ENCODE measurements around the gene FKBP10.
"Not testable (repeated sequence)": the region's sequence is repeated elsewhere in the genome, so short reads cannot be mapped to it uniquely, and the experiment has no call there.

FKBP10 gene

DNA sequence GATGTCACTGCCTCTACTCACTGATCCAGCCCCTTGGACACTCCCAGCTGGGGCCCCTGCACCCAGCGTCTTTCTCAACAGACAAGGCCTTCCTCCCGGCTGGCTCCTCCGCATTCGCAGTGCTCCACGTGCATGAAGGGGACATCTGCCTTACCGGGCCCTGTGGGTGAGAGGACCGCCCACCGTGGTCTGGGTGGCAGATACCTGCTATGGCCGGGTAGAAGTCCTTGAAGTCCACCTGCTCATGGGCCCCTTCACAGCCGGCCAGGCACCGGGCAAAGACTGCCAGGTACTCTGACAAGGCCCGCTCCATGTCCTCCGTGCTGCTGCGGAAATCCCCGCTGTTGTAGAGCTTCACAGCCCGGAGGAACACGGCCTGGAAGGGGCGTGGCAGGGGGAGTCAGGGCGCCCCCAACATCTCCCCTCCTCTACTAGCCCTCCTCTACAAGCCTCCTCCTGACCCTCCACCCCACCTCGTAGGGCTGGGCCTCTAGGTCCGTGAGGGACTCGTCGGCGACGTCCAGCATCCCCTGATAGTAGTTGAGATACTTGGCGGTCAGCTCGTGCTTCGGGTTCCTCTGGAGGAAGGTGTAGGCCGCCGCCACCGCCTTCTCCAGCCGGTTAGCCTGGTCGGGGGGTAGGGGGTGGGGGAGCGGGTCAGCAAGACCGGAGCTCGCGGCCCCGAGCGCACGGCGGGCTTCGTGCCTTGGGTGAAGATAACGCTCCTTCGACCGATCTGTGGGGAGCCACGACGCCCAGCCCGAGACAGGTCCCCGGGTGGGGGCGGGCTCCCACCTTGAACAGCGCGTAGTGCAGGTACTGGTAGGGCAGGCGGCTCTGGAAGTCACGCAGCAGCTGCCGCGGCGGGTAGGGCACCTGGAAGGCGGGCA lies 1.9 kb upstream of the FKBP10 start:
- DNase-seq (ENCODE audit: low read depth), result no peak

DNA sequence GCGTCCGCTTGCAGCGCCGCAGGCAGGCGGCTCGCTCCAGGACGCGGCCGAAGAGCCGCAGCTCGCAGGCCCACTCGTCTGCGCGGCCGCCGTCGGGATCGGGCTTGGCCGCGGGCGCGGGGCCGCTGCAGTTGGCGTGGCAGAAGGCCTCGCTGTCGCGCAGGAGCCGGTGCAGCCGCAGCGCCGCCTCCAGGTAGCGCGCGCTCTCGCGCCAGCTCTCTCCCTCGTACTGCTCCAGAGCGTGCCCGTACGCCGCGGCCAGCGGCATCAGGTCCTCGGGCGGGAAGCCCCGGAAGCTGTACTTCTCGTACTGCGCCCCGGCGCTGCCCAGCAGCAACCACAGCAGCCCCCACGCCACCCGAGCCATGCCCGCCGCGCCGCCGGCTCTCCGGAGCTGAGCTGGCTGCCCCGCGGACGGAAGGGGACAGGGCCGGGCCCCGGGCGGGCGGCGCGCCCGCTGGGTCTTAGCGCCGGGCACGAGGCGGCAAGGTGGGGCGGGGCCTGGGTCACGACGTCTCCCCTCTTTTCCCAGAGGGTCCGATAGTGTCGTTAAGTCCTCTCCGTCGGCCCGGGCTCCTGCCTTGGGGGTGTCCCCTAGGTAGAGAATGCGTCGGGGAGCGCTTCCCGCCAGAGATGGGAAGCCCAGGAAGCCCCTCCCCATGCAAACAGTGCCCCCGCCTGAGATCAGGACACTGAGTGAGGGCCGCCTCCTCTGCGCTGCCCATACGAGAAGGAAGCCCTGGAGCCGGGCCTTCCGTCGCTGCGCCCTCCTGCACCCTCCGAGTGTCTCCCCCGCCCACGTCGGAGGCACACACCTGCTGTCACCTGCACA lies 1.0 kb upstream of the FKBP10 start, which contains the start of gene P3H4:
TSS of gene P3H4 (minus strand) at position 401 of the 832 bp plus-strand sequence. CDS start at position 367, 34 bp downstream.
- DNase-seq (ENCODE audit: low read depth), result peak; percentile 10

DNA sequence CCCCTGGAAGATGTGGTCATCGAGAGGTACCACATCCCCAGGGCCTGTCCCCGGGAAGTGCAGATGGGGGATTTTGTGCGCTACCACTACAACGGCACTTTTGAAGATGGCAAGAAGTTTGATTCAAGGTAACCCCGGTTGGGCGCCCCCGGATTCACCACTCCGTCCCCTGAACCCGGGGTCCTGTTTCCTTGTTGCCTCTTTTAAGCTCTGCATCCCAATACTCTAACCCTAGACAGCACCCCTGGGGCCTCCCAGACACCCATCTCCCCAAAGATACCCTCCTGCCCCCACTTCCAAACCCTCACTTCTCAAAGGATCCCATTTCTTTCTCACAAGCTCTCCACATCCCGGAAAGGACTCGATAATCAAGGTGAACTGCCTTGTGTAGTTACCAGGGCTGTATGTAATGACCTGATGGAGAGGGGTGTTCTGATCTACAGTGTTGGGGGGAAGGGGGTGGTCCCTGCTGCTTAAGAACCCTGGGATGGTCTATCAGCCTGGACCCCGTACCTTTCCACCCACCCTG lies 412 bp downstream of the FKBP10 start:
- DNase-seq (ENCODE audit: low read depth), result no peak

DNA sequence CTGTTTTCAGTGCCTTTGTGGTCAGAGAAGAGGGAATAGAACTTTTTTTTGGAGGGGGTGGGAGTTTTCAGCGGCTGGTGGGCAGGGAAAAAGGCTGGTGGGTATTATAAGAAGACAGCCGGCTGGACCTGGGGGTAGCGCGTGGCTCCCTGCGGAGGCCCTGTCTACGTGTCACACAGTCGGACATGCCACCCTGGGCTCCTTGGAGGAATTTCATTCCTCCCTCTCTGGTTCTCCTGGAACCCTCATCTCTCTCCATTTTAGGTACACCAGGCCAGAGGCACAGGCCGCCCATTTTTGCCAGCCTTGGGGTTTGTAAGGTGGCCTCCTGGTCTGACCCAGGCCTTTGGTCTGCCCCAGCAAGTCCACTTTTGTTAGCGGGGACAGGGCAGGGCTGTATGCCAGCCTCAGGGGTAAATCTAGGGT lies 908 bp downstream of the FKBP10 start:
- DNase-seq (ENCODE audit: low read depth), result no peak

DNA sequence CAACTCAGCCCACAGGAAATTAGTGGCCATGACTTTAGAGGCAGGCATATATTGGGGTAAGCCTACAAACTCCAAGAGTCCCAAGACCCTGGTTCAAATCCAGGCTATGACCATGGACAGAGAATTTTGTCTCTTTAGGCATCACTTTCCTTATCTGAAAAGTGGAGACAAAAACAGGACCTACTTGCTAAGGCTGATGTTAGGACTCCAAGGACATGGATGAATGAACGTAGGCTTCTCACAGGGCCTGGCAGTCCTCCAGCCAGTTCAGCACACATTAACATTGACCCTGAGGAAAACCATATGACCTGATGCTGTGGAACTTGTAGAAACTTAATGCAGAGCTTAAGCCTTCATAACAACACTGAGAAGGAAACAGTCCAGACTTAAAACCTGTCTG lies 1.4 kb downstream of the FKBP10 start:
- DNase-seq (ENCODE audit: low read depth), result no peak

DNA sequence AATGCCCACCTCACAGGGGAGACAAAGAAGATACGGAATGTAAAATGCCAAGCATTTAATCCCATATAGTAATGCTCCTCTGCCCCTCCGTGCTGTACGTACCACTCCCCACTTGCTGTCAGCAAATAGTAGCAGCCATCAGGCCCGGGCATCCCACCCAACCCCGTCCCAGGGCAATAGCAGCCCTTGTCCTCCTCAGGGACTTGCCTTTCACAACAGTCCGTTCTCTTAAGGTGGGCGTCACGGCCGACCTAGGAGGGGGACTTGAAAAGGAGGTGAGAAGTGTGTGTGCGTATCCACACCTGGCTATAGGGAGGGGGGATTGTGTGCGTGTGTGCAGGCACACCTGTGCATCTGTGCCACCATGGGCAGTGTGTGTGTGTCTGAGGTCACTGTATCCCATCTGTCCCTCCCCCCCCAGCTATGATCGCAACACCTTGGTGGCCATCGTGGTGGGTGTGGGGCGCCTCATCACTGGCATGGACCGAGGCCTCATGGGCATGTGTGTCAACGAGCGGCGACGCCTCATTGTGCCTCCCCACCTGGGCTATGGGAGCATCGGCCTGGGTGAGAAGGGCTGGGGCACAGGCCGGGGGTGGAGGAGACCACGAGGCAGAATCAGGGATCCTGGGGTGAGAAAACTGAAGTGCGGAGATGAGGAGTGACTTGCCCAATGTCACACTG lies 4.0 kb downstream of the FKBP10 start:
- no peak for DNase-seq (ENCODE audit: low read depth)

DNA sequence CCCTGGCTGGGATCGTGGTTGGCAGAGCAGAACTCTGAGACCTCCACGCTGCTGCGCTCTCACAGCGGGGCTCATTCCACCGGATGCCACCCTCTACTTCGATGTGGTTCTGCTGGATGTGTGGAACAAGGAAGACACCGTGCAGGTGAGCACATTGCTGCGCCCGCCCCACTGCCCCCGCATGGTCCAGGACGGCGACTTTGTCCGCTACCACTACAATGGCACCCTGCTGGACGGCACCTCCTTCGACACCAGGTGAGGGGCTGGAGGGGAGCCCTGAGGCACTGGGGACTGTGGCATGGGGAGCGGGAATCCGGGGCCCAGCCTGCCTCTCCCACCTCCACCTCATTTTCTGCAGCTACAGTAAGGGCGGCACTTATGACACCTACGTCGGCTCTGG lies 5.2 kb downstream of the FKBP10 start:
- no peak for DNase-seq (ENCODE audit: low read depth)

DNA sequence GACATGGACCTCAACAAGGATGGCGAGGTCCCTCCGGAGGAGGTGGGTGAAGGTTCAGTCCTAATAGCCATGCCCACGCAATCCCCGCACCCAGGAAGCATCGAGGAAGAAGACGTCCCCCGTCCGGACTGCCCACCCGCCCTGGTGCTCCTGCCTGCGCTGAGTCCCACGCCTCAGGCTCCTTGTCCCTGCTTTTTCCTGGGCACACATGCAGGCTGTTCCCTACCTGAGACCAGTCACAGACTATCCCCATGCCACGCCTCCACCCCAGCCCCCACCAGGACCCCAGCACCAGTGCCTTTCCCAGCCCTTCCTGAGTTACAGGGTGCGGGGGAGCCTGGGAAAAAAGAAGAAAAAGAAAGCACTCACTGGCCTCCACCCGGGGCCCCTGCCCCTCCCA lies 9.0 kb downstream of the FKBP10 start:
- no peak for DNase-seq (ENCODE audit: low read depth)

DNA sequence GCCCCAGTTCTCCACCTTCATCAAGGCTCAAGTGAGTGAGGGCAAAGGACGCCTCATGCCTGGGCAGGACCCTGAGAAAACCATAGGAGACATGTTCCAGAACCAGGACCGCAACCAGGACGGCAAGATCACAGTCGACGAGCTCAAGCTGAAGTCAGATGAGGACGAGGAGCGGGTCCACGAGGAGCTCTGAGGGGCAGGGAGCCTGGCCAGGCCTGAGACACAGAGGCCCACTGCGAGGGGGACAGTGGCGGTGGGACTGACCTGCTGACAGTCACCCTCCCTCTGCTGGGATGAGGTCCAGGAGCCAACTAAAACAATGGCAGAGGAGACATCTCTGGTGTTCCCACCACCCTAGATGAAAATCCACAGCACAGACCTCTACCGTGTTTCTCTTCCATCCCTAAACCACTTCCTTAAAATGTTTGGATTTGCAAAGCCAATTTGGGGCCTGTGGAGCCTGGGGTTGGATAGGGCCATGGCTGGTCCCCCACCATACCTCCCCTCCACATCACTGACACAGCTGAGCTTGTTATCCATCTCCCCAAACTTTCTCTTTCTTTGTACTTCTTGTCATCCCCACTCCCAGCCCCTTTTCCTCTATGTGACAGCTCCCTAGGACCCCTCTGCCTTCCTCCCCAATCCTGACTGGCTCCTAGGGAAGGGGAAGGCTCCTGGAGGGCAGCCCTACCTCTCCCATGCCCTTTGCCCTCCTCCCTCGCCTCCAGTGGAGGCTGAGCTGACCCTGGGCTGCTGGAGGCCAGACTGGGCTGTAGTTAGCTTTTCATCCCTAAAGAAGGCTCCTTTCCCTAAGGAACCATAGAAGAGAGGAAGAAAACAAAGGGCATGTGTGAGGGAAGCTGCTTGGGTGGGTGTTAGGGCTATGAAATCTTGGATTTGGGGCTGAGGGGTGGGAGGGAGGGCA lies 9.7 kb downstream of the FKBP10 start:
- DNase-seq (ENCODE audit: low read depth), result no peak

DNA sequence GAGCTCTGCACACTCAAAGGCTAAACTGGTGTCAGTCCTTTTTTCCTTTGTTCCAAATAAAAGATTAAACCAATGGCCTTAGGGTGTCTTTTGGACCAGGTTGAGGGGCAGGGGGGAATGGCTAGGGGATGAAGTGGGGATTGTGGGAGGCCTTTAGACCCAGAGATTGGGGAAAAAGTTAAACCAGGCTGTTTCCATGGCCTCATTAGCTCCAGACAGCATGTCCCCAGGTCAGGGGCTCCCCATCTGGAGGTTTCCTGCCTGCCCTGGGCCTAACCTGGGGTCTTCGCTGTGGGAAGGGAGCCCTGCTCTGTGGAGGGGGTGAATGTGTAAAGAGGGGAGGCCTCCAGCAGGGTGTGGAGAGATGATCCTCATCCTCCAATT lies 10.3 kb downstream of the FKBP10 start:
- DNase-seq (ENCODE audit: low read depth), result no peak

DNA sequence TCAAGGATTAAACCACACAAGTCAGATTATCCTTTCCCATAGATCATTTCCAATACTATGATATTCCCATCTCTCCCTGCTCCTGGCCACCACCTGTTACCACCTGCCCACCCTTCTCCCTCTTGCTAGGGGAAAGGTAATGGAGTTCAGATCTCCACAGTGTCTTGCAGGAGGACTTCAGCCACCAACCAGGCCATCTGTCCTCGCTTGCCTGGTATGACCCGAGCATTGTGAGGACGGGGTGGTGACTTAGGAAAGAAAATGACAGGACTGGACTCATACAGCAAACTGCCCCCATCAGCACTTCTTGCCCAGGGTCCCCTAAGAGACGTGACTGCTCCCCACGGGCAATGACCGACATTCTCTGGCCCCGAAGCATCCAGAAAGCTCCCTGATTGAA lies 10.8 kb downstream of the FKBP10 start:
- DNase-seq (ENCODE audit: low read depth), result no peak

DNA sequence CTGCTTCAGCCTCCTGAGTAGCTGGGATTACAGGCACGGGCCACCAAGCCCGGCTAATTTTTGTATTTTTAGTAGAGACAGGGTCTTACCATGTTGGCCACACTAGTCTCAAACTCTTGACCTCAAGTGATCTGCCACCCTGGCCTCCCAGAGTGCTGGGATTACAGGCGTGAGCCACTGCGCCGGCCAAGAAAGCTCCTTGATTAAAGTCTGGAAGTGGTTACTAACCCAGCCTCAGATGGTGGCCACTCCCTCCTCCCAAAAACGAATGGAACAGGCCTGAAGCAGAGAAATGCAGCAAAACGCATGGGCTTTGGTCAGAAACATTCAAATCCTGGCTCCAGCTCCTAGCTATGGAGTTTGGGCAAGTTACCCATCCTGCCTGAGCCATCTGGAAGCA lies 11.3 kb downstream of the FKBP10 start:
- DNase-seq (ENCODE audit: low read depth), result no peak

DNA sequence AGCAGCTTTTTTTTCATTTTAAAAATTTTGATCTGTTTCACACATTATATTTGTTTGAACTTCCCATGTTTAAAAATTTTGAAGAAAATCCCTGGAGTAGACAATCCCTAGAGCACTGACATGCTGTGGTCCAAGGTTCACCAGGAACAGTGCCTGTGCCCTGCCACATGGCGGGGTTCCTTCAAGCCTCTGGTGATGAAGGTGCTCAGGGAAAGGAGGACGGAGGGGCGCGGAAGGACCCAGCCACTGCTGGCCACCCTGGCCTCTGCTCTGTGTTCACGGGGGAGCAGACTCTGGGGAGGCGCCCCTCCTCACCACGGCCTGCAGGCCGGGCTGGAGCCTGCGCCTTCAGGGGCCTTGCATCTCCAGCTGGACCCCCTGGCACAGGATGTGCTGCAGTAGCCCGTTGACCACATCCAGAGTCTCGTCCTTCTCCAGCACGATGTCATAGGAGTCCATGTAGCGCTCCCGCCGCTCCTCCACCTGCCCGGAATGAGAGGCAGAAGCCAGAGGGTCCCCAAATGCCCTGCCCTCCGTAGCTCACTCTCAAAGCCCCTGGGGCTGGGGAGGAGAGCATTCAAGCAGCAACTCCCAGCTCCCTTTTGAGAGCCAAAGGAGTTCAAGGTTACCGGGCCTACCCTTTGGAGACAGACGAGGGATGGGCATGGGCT lies 12.5 kb downstream of the FKBP10 start:
- no peak for DNase-seq (ENCODE audit: low read depth)

DNA sequence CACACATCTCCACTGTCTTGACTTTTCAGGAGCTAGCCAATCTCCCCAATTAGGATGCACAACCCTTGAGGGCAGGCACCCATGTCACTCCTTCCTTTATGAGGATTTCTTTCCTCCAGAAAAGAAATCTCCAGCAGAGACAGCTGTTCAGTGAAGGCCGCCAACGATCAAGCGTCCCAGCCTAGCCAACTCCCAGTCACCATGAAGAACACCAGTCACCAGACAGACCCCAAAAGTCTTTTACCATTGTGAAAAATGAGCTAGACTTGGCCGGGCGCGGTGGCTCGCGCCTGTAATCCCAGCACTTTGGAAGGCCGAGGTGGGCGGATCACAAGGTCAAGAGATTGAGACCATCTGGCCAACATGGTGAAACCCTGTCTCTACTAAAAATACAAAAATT lies 17.2 kb downstream of the FKBP10 start:
- DNase-seq (ENCODE audit: low read depth), result not testable (repeated sequence)

DNA sequence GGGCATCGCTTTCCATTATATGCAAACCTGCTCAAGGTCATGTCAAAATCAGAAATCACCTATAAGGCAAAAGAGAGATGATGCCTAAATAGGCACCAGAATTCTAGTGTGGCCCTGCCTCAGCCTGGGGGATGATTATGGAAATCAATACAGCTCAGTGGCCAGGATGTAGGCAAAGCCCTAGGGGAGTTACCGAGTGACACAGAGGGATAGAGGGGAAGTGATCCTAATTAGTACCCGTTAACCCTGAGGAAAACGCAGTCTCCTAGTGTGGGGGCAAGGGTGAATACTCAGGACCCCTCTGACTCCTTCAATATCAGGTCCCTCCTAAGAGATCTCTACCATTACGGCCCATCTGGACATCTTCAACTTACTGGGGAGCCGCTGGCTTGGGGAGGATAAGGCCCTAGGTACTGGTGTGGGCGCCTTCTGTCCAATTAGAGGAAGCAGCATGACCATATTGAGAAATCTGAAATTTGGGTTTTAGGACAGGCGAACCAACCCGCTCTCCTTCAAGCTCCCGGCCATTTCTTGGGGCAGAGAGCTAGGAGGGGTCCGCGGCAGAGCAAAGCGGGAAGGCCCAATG lies 22.5 kb downstream of the FKBP10 start:
- DNase-seq (ENCODE audit: low read depth), result no peak

DNA sequence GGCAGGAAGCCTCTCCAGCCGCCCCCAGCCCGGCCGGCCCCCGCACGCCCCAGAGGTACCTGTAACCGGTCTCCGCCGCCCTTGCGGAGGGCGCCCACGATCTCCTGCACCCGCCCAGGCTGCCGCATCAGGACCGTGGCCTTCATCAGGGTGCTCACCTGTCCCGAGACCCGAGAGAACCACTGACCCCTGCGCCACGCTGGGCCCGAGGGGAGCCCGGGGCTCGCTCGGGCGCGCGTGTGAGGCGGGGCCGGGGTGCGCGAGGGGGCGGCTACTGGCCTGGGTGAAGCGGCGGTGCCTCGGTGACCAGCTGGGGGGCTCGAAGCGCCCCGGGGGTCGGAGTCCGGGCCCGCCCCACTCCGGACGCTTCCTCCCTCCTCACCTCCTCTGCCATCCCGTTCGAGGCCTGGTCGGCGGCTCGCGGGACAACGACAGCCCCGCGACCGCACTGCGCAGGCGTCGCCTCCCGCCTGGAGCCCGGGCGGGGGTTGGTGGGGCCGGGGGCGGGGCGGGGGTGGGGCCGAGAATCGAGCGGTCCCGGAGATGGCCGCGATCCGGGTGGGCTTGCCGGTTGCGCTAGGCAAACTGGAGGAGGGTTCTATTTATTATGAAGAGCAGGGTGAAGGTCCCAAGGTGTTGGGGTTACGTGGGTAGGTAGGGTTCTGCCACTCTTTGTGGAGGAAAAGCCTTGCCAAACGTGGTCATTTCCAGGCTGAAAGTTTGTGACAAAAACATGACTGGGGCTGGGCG lies 23.2 kb downstream of the FKBP10 start, which contains the start of gene NT5C3B:
TSS of gene NT5C3B (minus strand) at position 433 of the 750 bp plus-strand sequence. CDS start at position 394, 39 bp downstream.
- DNase-seq (ENCODE audit: low read depth), result peak; percentile 28

DNA sequence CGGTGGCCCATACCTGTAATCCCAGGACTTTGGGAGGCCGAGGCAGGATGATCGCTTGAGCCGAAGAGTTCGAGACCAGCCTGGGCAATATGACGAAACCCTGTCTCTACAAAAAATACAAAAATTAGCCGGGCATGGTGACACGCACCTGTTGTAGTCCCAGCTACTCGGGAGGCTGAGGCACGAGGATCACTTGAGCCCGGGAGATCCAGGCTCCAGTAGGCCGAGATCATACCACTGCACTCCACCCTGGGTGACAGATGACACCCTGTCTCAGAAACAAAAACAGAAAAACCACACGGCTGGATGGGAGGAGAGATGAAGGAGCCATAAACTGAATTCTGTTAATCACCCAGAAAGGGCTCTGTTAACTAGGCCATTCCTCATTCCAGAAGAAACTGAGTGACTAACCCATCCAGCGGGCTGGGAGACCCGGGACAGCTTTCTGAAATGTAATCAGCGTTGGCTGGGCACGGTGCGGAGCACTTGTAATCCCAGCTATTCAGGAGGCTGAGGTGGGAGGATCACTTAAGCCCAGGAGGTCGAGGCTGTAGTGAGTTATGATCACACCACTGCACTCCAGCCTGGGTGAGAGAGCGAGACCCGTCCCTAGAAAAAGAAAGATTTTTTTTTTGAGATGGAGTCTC lies 23.9 kb downstream of the FKBP10 start:
- DNase-seq (ENCODE audit: low read depth), result no peak

DNA sequence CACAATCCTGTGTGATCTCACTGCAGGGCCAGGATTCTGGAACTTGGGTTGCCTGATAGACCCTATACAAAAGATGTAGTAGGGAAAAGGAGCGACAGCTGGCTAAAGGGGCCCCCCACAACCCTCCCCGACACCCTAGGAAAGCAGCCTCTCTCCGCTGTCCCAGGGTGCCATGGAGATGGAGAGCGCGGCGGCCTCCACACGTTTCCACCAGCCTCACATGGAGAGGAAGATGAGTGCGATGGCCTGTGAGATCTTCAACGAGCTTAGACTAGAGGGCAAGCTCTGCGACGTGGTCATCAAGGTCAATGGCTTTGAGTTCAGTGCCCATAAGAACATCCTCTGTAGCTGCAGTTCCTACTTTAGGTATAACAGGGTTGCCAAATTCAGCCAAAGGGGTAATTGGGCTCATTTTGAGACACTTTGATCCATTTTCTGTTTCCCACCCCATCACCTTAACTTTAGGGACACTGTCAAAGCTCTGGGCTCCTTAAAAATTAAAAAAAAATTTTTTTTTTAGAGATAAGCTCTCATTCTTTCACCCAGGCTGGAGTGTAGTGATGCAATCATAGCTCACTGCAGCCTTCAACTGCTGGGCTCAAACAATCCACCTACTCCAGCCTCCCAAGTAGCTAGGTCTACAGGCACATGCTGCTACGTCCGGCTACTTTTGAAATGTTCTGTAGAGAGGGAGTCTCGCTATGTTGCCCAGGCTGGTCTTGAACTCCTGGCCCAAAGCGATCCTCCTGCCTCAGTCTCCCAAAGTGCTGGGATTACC lies 25.1 kb downstream of the FKBP10 start, which contains the start of gene KLHL10:
TSS of gene KLHL10 (plus strand) at position 65 of the 778 bp plus-strand sequence. CDS start at position 173, 108 bp downstream.
- no peak for DNase-seq (ENCODE audit: low read depth)
